Measurements from ENCODE around the gene MRPL34.
"Not testable (repeated sequence)": the region's sequence is repeated elsewhere in the genome, so short reads cannot be mapped to it uniquely, and the experiment has no call there.

Gene MRPL34

GRCh38 chr19:17305517-17306284 is at the start of gene MRPL34:
MRPL34 (plus strand) TSS chr19:17305872; CDS start chr19:17305893, 21 bp downstream.
- ATAC-seq (peak; percentile 71), DNase-seq (peak; percentile 95)
- Mint-ChIP-seq H3K27ac (peak within 1 kb of the TSS; percentile 91), H3K4me1 (peaks cover 48% of the 10 kb centered on the region), H3K27me3 (peaks cover 2% of the 10 kb centered on the region), H3K36me3 (ENCODE audit: low read depth) (peaks cover 4% of the 10 kb centered on the region), H3K9me3 (no peaks in the 10 kb centered on the region), H3K4me3 (peak within 1 kb of the TSS; percentile 90)

- no peak for ATAC-seq
- no peaks in the 10 kb centered on the region for H3K9me3 Mint-ChIP-seq
- H3K36me3 Mint-ChIP-seq (ENCODE audit: low read depth): no peaks in the 10 kb centered on the region
- no peak for DNase-seq
- no peak overlapping the region for H3K4me3 Mint-ChIP-seq
- H3K4me1 Mint-ChIP-seq: peaks cover 5% of the 10 kb centered on the region
- H3K27me3 Mint-ChIP-seq: peaks cover 3% of the 10 kb centered on the region
- H3K27ac Mint-ChIP-seq: no peak overlapping the region
Observed at GRCh38 chr19:17256130-17256529, 49.5 kb upstream of the MRPL34 start.

- Mint-ChIP-seq H3K27ac (no peak overlapping the region), H3K27me3 (peaks cover 3% of the 10 kb centered on the region), H3K36me3 (ENCODE audit: low read depth) (no peaks in the 10 kb centered on the region), H3K4me3 (no peak overlapping the region), H3K9me3 (no peaks in the 10 kb centered on the region), H3K4me1 (peaks cover 5% of the 10 kb centered on the region)
- ATAC-seq (no peak), DNase-seq (no peak)
Observed at GRCh38 chr19:17259118-17259780, 46.4 kb upstream of the MRPL34 start.

GRCh38 chr19:17259934-17260333 is 45.7 kb upstream of the MRPL34 start:
- no peak overlapping the region for H3K27ac Mint-ChIP-seq
- H3K4me3 Mint-ChIP-seq: no peak overlapping the region
- H3K27me3 Mint-ChIP-seq: peaks cover 3% of the 10 kb centered on the region
- no peaks in the 10 kb centered on the region for H3K9me3 Mint-ChIP-seq
- DNase-seq (no peak), ATAC-seq (no peak)
- no peaks in the 10 kb centered on the region for H3K36me3 Mint-ChIP-seq (ENCODE audit: low read depth)
- peaks cover 5% of the 10 kb centered on the region for H3K4me1 Mint-ChIP-seq

GRCh38 chr19:17260842-17261325 is 44.8 kb upstream of the MRPL34 start:
- H3K27ac Mint-ChIP-seq: peak overlapping the region; percentile 5

GRCh38 chr19:17262557-17262956 is 43.1 kb upstream of the MRPL34 start:
- H3K36me3 Mint-ChIP-seq (ENCODE audit: low read depth): peaks cover 3% of the 10 kb centered on the region
- DNase-seq (no peak), ATAC-seq (no peak)
- H3K27me3 Mint-ChIP-seq: peaks cover 6% of the 10 kb centered on the region
- H3K4me3 Mint-ChIP-seq: no peak overlapping the region
- H3K4me1 Mint-ChIP-seq: peaks cover 14% of the 10 kb centered on the region
- H3K9me3 Mint-ChIP-seq: no peaks in the 10 kb centered on the region
- no peak overlapping the region for H3K27ac Mint-ChIP-seq

More at GRCh38 chr19:17260842-17261325, 44.8 kb upstream of the MRPL34 start:
- peak; percentile 92 for DNase-seq
- no peaks in the 10 kb centered on the region for H3K36me3 Mint-ChIP-seq (ENCODE audit: low read depth)
- H3K27me3 Mint-ChIP-seq: peaks cover 3% of the 10 kb centered on the region
- peak; percentile 100 for ATAC-seq
- no peaks in the 10 kb centered on the region for H3K9me3 Mint-ChIP-seq
- no peak overlapping the region for H3K4me3 Mint-ChIP-seq
- H3K4me1 Mint-ChIP-seq: peaks cover 5% of the 10 kb centered on the region

- Mint-ChIP-seq H3K9me3 (no peaks in the 10 kb centered on the region), H3K36me3 (ENCODE audit: low read depth) (peaks cover 3% of the 10 kb centered on the region), H3K27me3 (peaks cover 6% of the 10 kb centered on the region), H3K27ac (no peak overlapping the region), H3K4me1 (peaks cover 24% of the 10 kb centered on the region), H3K4me3 (no peak overlapping the region)
- no peak for DNase-seq
- no peak for ATAC-seq
Observed at GRCh38 chr19:17263712-17264640, 41.7 kb upstream of the MRPL34 start.

GRCh38 chr19:17264641-17264979 is 41.1 kb upstream of the MRPL34 start, which contains the start of gene USHBP1:
USHBP1 (minus strand) TSS chr19:17264745; CDS start chr19:17264299, 446 bp downstream.
- H3K4me3 Mint-ChIP-seq: no peak within 1 kb of the TSS
- ATAC-seq (no peak), DNase-seq (no peak)
- H3K36me3 Mint-ChIP-seq (ENCODE audit: low read depth): peaks cover 5% of the 10 kb centered on the region
- H3K9me3 Mint-ChIP-seq: no peaks in the 10 kb centered on the region
- peaks cover 24% of the 10 kb centered on the region for H3K4me1 Mint-ChIP-seq
- H3K27me3 Mint-ChIP-seq: peaks cover 6% of the 10 kb centered on the region
- H3K27ac Mint-ChIP-seq: no peak within 1 kb of the TSS

GRCh38 chr19:17266026-17266425 is 39.6 kb upstream of the MRPL34 start:
- Mint-ChIP-seq H3K9me3 (no peaks in the 10 kb centered on the region), H3K4me1 (peaks cover 20% of the 10 kb centered on the region), H3K27ac (no peak overlapping the region), H3K4me3 (no peak overlapping the region), H3K36me3 (ENCODE audit: low read depth) (peaks cover 10% of the 10 kb centered on the region), H3K27me3 (peaks cover 3% of the 10 kb centered on the region)
- no peak for ATAC-seq
- no peak for DNase-seq

- H3K36me3 Mint-ChIP-seq (ENCODE audit: low read depth): peaks cover 15% of the 10 kb centered on the region
- peak overlapping the region; percentile 96 for H3K27ac Mint-ChIP-seq
- no peaks in the 10 kb centered on the region for H3K9me3 Mint-ChIP-seq
- peaks cover 19% of the 10 kb centered on the region for H3K4me1 Mint-ChIP-seq
- H3K27me3 Mint-ChIP-seq: peaks cover 3% of the 10 kb centered on the region
- DNase-seq (no peak), ATAC-seq (no peak)
- H3K4me3 Mint-ChIP-seq: peak overlapping the region; percentile 95
Observed at GRCh38 chr19:17266589-17266974, 39.1 kb upstream of the MRPL34 start.

GRCh38 chr19:17266975-17267788 is 38.5 kb upstream of the MRPL34 start, which contains the start of gene BABAM1:
BABAM1 (plus strand) TSS chr19:17267443; CDS start chr19:17268807, 1,364 bp downstream.
- peak within 1 kb of the TSS; percentile 95 for H3K4me3 Mint-ChIP-seq
- H3K36me3 Mint-ChIP-seq (ENCODE audit: low read depth): peaks cover 15% of the 10 kb centered on the region
- peaks cover 19% of the 10 kb centered on the region for H3K4me1 Mint-ChIP-seq

GRCh38 chr19:17268754-17269153 is 36.9 kb upstream of the MRPL34 start:
- H3K36me3 Mint-ChIP-seq (ENCODE audit: low read depth): peaks cover 17% of the 10 kb centered on the region
- peaks cover 3% of the 10 kb centered on the region for H3K27me3 Mint-ChIP-seq
- H3K4me3 Mint-ChIP-seq: peak overlapping the region; percentile 95
- H3K4me1 Mint-ChIP-seq: peaks cover 19% of the 10 kb centered on the region
- DNase-seq (no peak), ATAC-seq (no peak)
- H3K27ac Mint-ChIP-seq: peak overlapping the region; percentile 46
- H3K9me3 Mint-ChIP-seq: no peaks in the 10 kb centered on the region

More at GRCh38 chr19:17266975-17267788, 38.5 kb upstream of the MRPL34 start, which contains the start of gene BABAM1:
- Mint-ChIP-seq H3K27me3 (peaks cover 3% of the 10 kb centered on the region), H3K9me3 (no peaks in the 10 kb centered on the region), H3K27ac (peak within 1 kb of the TSS; percentile 96)
- ATAC-seq (peak; percentile 96), DNase-seq (peak; percentile 93)

GRCh38 chr19:17274892-17275291 is 30.8 kb upstream of the MRPL34 start:
- H3K9me3 Mint-ChIP-seq, H3K27me3 Mint-ChIP-seq, H3K27ac Mint-ChIP-seq, DNase-seq, ATAC-seq, H3K4me1 Mint-ChIP-seq, H3K4me3 Mint-ChIP-seq: not testable (repeated sequence)
- peaks cover 27% of the 10 kb centered on the region for H3K36me3 Mint-ChIP-seq (ENCODE audit: low read depth)

All from activated naive CD8-positive, alpha-beta T cell treated with anti-CD3 and anti-CD28 coated beads, Interleukin-2, amount 50 U/mL, for 24 hours (primary cell).